ENCODE results near the gene PRADC1. TPM values are rescaled to one million over a fixed set of nuclear protein-coding genes. Genes with fewer than 3 reads are reported as not detected.

Gene PRADC1
- total and polyA plus RNA-seq, 2 experiments from 2014 or later = 40.7 to 47.8 TPM

- Histone ChIP-seq H3K4me3 (no peak overlapping the region), H3F3A (ENCODE audit: insufficient read depth) (no peaks in the 10 kb centered on the region), H3K9me3 (ENCODE audit: low read depth) (no peaks in the 10 kb centered on the region), H3K27me3 (replicated peaks; ENCODE audit: insufficient read depth) (no peaks in the 10 kb centered on the region), H3K4me2 (ENCODE audit: unreplicated experiment) (no peak overlapping the region), H3K9ac (no peak overlapping the region), H3K27ac (no peak overlapping the region), H4K20me1 (ENCODE audit: insufficient read depth) (no peaks in the 10 kb centered on the region), H3K4me1 (ENCODE audit: insufficient read depth) (no peaks in the 10 kb centered on the region), H3K36me3 (ENCODE audit: low read depth) (no peaks in the 10 kb centered on the region; the same call in 1 of the 2 replicates), H3K9me2 (ENCODE audit: insufficient read depth) (no peaks in the 10 kb centered on the region), H3K79me2 (ENCODE audit: insufficient read depth) (0 out of 2 replicates have a peak, but pooled peaks cover 4% of the 10 kb centered on the region), H2AFZ (no peak overlapping the region)
- in situ Hi-C loops (cut with MboI) = no loop called here
- 49 to 62% methylated on average over 4 of the region's 4 CpGs for WGBS, 2 experiments (ENCODE audit: low coverage in 1 of 2, low lambda C conversion rate in 2 of 2, missing lambda C conversion rate in 2 of 2)
- no peak for TF ChIP-seq EZH2 (IDR thresholded peaks at IDR 0.05; ENCODE audit: insufficient read depth, poor library complexity, severe bottlenecking)
- TF ChIP-seq EZH2phosphoT487 (IDR thresholded peaks at IDR 0.05; ENCODE audit: insufficient read depth, low read depth) = no peak
- no peak for DNase-seq
Measured at GRCh38 chr2:73223821-73224220, 9.2 kb downstream of the PRADC1 start.

- no peaks in the 10 kb centered on the region for H3K27me3 ChIP-seq (replicated peaks; ENCODE audit: insufficient read depth)
- no peaks in the 10 kb centered on the region for H3K9me2 ChIP-seq (ENCODE audit: insufficient read depth)
- in situ Hi-C loops (cut with MboI) = no loop called here
- H3K9me3 ChIP-seq (ENCODE audit: low read depth) = no peaks in the 10 kb centered on the region
- H3K4me3 ChIP-seq = no peak overlapping the region
- H3F3A ChIP-seq (ENCODE audit: insufficient read depth) = 0 out of 2 replicates have a peak, but pooled peaks cover 5% of the 10 kb centered on the region
- no peaks in the 10 kb centered on the region; the same call in 1 of the 2 replicates for H3K36me3 ChIP-seq (ENCODE audit: low read depth)
- H2AFZ ChIP-seq = no peak overlapping the region
- TF ChIP-seq EZH2 (IDR thresholded peaks at IDR 0.05; ENCODE audit: insufficient read depth, poor library complexity, severe bottlenecking) = no peak
- TF ChIP-seq EZH2phosphoT487 (IDR thresholded peaks at IDR 0.05; ENCODE audit: insufficient read depth, low read depth) = no peak
- peak; percentile 74 for DNase-seq
- H4K20me1 ChIP-seq (ENCODE audit: insufficient read depth) = no peaks in the 10 kb centered on the region
- H3K27ac ChIP-seq = peak overlapping the region; percentile 30
- no peak overlapping the region for H3K4me2 ChIP-seq (ENCODE audit: unreplicated experiment)
- H3K79me2 ChIP-seq (ENCODE audit: insufficient read depth) = peaks cover 43% of the 10 kb centered on the region
- peaks cover 20% of the 10 kb centered on the region for H3K4me1 ChIP-seq (ENCODE audit: insufficient read depth)
- no peak overlapping the region for H3K9ac ChIP-seq
Measured at GRCh38 chr2:73218298-73218697, 14.7 kb downstream of the PRADC1 start.

DNA sequence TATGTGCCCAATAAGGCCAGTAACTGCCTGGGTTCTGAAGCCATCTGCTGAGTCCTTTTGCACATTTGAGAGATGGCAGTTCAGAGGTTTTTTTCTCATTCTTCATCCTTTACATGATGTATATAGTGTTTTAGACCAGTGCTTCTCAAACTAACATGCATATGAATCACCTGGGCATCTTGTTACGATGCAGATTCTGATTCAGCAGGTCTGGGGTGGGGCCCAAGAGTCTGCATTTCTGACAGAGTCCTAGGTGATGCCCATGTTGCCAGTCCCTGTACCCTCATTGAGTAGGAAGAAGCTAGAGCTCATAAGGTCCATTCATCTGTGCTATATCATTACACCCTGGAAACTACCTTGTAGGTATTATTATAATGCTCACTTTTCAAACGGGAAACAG lies 15.2 kb downstream of the PRADC1 start:
- Histone ChIP-seq H3K4me3 (no peak overlapping the region), H4K20me1 (ENCODE audit: insufficient read depth) (no peaks in the 10 kb centered on the region), H3K27me3 (replicated peaks; ENCODE audit: insufficient read depth) (no peaks in the 10 kb centered on the region), H3K9me2 (ENCODE audit: insufficient read depth) (no peaks in the 10 kb centered on the region), H3F3A (ENCODE audit: insufficient read depth) (0 out of 2 replicates have a peak, but pooled peaks cover 10% of the 10 kb centered on the region), H3K4me2 (ENCODE audit: unreplicated experiment) (no peak overlapping the region), H3K9ac (no peak overlapping the region), H3K4me1 (ENCODE audit: insufficient read depth) (peaks cover 20% of the 10 kb centered on the region), H2AFZ (no peak overlapping the region), H3K27ac (peak overlapping the region; percentile 30; the same call in 1 of the 2 replicates), H3K79me2 (ENCODE audit: insufficient read depth) (peaks cover 43% of the 10 kb centered on the region), H3K9me3 (ENCODE audit: low read depth) (no peaks in the 10 kb centered on the region), H3K36me3 (ENCODE audit: low read depth) (no peaks in the 10 kb centered on the region; the same call in 1 of the 2 replicates)
- WGBS, 2 experiments (ENCODE audit: low coverage in 1 of 2, low lambda C conversion rate in 2 of 2, missing lambda C conversion rate in 2 of 2) = 91 to 100% methylated on average over 2 of the region's 2 CpGs
- in situ Hi-C loops (cut with MboI) = no loop called here
- DNase-seq = no peak
- TF ChIP-seq EZH2phosphoT487 (IDR thresholded peaks at IDR 0.05; ENCODE audit: insufficient read depth, low read depth) = no peak
- no peak for TF ChIP-seq EZH2 (IDR thresholded peaks at IDR 0.05; ENCODE audit: insufficient read depth, poor library complexity, severe bottlenecking)

GRCh38 chr2:73217160-73217559 lies 15.9 kb downstream of the PRADC1 start:
- TF ChIP-seq EZH2phosphoT487 (IDR thresholded peaks at IDR 0.05; ENCODE audit: insufficient read depth, low read depth) (no peak), EZH2 (IDR thresholded peaks at IDR 0.05; ENCODE audit: insufficient read depth, poor library complexity, severe bottlenecking) (no peak)
- no peak overlapping the region for H3K9ac ChIP-seq
- 88 to 89% methylated on average over 5 of the region's 5 CpGs for WGBS, 2 experiments (ENCODE audit: low coverage in 1 of 2, low lambda C conversion rate in 2 of 2, missing lambda C conversion rate in 2 of 2)

GRCh38 chr2:73215254-73215653 lies 17.8 kb downstream of the PRADC1 start:
- Histone ChIP-seq H3K79me2 (ENCODE audit: insufficient read depth) (peaks cover 43% of the 10 kb centered on the region), H3F3A (ENCODE audit: insufficient read depth) (peaks cover 19% of the 10 kb centered on the region), H3K4me2 (ENCODE audit: unreplicated experiment) (peak overlapping the region; percentile 88), H3K27ac (no peak overlapping the region), H3K4me1 (ENCODE audit: insufficient read depth) (peaks cover 20% of the 10 kb centered on the region), H3K36me3 (ENCODE audit: low read depth) (no peaks in the 10 kb centered on the region), H3K9ac (peak overlapping the region; percentile 94), H3K9me3 (ENCODE audit: low read depth) (no peaks in the 10 kb centered on the region), H3K4me3 (peak overlapping the region; percentile 87), H3K27me3 (replicated peaks; ENCODE audit: insufficient read depth) (no peaks in the 10 kb centered on the region), H3K9me2 (ENCODE audit: insufficient read depth) (no peaks in the 10 kb centered on the region), H2AFZ (peak overlapping the region; percentile 93), H4K20me1 (ENCODE audit: insufficient read depth) (no peaks in the 10 kb centered on the region)
- WGBS, 2 experiments (ENCODE audit: low coverage in 1 of 2, low lambda C conversion rate in 2 of 2, missing lambda C conversion rate in 2 of 2) = 77% methylated on average over 4 of the region's 4 CpGs
- in situ Hi-C loops (cut with MboI) = no loop called here
- DNase-seq = no peak
- TF ChIP-seq EZH2 (IDR thresholded peaks at IDR 0.05; ENCODE audit: insufficient read depth, poor library complexity, severe bottlenecking) = no peak
- no peak for TF ChIP-seq EZH2phosphoT487 (IDR thresholded peaks at IDR 0.05; ENCODE audit: insufficient read depth, low read depth)

More at GRCh38 chr2:73217160-73217559, 15.9 kb downstream of the PRADC1 start:
- peaks cover 20% of the 10 kb centered on the region for H3K4me1 ChIP-seq (ENCODE audit: insufficient read depth)
- H3K4me2 ChIP-seq (ENCODE audit: unreplicated experiment) = no peak overlapping the region
- peaks cover 14% of the 10 kb centered on the region for H3F3A ChIP-seq (ENCODE audit: insufficient read depth)
- no peak overlapping the region for H3K4me3 ChIP-seq
- H3K79me2 ChIP-seq (ENCODE audit: insufficient read depth) = peaks cover 43% of the 10 kb centered on the region
- no peaks in the 10 kb centered on the region for H3K9me3 ChIP-seq (ENCODE audit: low read depth)
- no peaks in the 10 kb centered on the region; the same call in 1 of the 2 replicates for H3K36me3 ChIP-seq (ENCODE audit: low read depth)
- H2AFZ ChIP-seq = no peak overlapping the region
- DNase-seq = no peak
- H3K27me3 ChIP-seq (replicated peaks; ENCODE audit: insufficient read depth) = no peaks in the 10 kb centered on the region
- H3K9me2 ChIP-seq (ENCODE audit: insufficient read depth) = no peaks in the 10 kb centered on the region
- H3K27ac ChIP-seq = no peak overlapping the region
- no peaks in the 10 kb centered on the region for H4K20me1 ChIP-seq (ENCODE audit: insufficient read depth)
- in situ Hi-C loops (cut with MboI) = no loop called here

All from GM23248 (cell line).